HG03378 (cell line): ENCODE data around the gene ATP10B.
A peak's percentile ranks its signal among the peaks of the same experiment; 100 is the strongest.
"Not testable (repeated sequence)": the region's sequence is repeated elsewhere in the genome, so short reads cannot be mapped to it uniquely, and the experiment has no call there.

Experiments
- ATAC-seq: cut with Tn5 transposase; IDR thresholded peaks from one replicate; pipeline ENCODE4 v1.9.1; 2021; ENCODE audit warnings: mild to moderate bottlenecking, moderate library complexity; ENCODE audit not compliant: unreplicated experiment

ATP10B gene, protein sequence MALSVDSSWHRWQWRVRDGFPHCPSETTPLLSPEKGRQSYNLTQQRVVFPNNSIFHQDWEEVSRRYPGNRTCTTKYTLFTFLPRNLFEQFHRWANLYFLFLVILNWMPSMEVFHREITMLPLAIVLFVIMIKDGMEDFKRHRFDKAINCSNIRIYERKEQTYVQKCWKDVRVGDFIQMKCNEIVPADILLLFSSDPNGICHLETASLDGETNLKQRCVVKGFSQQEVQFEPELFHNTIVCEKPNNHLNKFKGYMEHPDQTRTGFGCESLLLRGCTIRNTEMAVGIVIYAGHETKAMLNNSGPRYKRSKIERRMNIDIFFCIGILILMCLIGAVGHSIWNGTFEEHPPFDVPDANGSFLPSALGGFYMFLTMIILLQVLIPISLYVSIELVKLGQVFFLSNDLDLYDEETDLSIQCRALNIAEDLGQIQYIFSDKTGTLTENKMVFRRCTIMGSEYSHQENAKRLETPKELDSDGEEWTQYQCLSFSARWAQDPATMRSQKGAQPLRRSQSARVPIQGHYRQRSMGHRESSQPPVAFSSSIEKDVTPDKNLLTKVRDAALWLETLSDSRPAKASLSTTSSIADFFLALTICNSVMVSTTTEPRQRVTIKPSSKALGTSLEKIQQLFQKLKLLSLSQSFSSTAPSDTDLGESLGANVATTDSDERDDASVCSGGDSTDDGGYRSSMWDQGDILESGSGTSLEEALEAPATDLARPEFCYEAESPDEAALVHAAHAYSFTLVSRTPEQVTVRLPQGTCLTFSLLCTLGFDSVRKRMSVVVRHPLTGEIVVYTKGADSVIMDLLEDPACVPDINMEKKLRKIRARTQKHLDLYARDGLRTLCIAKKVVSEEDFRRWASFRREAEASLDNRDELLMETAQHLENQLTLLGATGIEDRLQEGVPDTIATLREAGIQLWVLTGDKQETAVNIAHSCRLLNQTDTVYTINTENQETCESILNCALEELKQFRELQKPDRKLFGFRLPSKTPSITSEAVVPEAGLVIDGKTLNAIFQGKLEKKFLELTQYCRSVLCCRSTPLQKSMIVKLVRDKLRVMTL (N-terminal part only)

DNA sequence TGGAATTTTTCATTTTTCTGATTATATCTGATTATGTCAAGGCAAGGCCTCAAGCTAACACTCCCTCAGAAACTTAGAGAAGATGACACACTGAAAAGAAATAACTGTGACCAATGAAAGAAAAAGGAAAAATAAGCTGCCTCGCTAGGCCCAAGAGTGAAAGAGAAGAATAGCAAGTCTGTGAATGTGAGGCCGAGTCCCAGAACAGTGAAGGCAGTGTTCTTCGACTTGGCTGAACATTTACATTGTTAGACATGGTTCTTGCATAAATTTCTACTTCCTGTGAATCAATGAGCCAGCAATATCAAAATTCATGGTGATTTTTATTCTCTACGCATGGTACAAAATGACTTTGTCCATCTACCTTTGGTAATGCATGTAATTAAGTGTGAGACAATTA lies at the start of gene ATP10B:
Gene ATP10B (minus strand): TSS at position 163 of the 400 bp plus-strand sequence. CDS start 164,137 bp downstream, outside the sequence.
- no peak for ATAC-seq

GRCh38 chr5:160901656-160902055 lies 49.6 kb upstream of the ATP10B start:
- no peak for ATAC-seq

- no peak for ATAC-seq
Observed at GRCh38 chr5:160899735-160900134, 47.7 kb upstream of the ATP10B start.

DNA sequence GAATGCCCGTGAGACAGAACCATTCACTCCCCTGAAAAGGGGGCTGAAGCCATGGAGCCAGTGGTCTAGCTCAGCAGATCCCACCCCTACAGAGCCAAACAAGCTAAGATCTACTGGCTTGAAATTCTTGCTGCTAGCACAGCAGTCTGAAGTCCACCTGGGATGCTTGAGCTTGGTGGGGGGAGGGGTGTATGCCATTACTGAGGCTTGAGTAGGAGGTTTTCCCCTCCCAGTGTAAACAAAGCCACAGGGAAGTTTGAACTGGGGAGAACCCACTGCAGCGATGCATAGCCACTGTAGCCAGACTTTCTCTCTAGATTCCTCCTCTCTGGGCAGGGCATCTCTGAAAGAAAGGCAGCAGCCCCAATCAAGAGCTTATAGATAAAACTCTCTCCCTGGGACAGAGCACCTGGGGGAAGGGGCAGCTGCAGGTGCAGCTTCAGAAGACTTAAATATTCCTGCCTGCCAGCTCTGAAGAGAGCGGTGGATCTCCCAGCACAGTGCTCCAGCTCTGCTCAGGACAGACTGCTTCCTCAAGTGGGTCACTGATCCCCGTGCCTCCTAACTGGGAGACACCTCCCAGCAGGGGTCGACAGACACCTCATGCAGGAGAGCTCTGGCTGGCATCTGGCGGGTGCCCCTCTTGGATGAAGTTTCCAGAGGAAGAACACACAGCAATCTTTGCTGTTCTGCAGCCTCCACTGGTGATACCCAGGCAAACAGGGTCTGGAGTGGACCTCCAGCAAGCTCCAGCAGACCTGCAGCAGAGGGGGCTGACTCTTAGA lies 41.4 kb upstream of the ATP10B start:
- ATAC-seq, result not testable (repeated sequence)

- no peak for ATAC-seq
Observed at GRCh38 chr5:160887780-160888179, 35.8 kb upstream of the ATP10B start.

DNA sequence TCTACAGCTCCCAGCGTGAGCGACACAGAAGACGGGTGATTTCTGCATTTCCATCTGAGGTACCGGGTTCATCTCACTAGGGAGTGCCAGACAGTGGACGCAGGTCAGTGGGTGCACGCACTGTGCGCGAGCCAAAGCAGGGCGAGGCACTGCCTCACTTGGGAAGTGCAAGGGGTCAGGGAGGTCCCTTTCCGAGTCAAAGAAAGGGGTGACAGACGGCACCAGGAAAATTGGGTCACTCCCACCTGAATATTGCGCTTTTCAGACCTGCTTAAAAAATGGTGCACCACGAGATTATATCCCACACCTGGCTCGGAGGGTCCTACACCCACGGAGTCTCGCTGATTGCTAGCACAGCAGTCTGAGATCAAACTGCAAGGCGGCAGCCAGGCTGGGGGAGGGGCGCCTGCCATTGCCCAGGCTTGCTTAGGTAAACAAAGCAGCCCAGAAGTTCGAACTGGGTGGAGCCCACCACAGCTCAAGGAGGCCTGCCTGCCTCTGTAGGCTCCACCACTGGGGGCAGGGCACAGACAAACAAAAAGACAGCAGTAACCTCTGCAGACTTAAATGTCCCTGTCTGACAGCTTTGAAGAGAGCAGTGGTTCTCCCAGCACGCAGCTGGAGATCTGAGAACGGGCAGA lies 21.7 kb upstream of the ATP10B start:
- not testable (repeated sequence) for ATAC-seq

- ATAC-seq, result no peak
Observed at GRCh38 chr5:160869989-160870521, 18.0 kb upstream of the ATP10B start.

DNA sequence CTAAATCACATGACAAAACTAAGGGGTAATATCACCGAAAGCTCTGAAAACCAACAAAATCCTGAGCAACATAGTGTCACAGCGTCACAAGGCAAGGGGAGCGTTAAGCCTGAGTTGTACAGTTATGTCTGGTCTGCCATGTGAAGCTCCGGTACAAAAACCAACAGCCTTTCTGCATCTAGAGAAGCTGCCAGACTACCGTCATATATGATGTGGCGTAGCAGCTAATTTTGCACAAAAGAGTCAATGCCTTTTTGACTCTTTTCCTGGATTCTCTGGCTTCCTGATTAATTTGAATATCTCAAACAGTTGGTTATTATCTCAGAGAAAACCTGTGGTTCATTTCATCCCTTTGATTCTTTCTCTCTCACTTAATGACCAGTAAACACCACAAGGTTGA lies 16.0 kb upstream of the ATP10B start:
- no peak for ATAC-seq

GRCh38 chr5:160851451-160851850 lies 560 bp downstream of the ATP10B start:
- ATAC-seq, result no peak

GRCh38 chr5:160850421-160850820 lies 1.6 kb downstream of the ATP10B start:
- no peak for ATAC-seq

DNA sequence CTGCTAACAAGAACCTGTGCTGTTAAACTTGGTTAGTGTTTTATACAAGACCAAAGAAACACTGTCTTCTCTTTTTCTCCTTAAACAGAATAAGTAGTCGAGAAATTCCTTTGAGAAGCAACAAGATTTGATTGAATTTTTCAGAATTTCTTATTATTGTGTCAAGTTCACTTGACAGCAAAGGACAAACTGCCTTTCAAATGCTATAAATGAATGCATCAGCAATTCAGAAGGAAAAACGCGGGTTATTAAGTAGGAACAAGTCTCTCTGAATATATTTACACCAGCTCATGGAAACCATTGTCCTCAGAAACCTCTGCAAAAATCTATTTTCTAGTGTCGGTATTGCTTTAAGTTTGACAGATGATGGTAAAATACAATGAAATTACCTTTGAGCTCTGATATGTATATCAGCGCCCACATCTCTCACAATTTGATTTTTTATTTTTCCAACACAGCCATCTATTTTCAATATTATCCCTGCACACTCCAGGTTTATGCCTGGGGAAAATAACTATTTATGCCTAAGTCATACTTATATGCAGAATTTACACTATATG lies 4.4 kb downstream of the ATP10B start:
- ATAC-seq, result no peak

- no peak for ATAC-seq
Observed at GRCh38 chr5:160846642-160847041, 5.4 kb downstream of the ATP10B start.

DNA sequence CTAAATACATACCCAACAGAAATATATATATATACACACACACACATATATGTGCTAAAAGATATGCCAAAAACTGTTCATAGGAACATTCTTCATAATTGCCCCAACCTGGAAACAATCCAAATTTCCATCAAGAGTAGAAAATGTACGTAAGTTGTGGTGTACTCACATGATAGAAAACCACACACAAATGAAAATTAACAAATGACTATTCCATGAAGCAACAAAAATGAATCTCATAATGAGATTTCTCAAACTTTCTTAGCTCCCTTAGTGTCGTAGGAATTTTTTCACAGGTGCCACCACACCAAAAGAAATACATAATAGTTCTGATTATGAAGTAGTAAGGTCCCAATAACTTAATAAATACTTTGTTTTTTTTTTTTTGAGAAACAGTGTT lies 7.8 kb downstream of the ATP10B start:
- ATAC-seq, result no peak

- ATAC-seq, result peak; percentile 99
Observed at GRCh38 chr5:160843240-160843639, 8.8 kb downstream of the ATP10B start.

GRCh38 chr5:160837749-160838593 lies 14.0 kb downstream of the ATP10B start:
- ATAC-seq, result no peak

DNA sequence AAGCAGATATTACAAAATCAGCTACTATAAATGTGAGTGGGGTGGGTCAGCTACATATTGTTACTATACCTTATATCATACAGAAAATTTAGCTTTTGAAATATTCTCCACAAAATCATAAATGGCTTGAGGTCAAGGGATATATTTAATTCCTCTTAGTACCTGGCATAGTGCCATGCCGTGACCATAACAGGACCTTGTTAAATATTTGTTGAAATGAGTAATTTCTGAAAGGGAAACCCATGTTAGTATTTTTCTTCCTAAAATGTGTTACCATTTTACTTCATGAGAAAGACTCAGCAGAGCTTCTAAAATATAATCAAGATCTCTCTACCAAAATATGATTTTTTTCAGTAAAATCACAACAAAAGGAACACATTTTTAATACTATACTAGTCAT lies 14.8 kb downstream of the ATP10B start:
- peak; percentile 38 for ATAC-seq

DNA sequence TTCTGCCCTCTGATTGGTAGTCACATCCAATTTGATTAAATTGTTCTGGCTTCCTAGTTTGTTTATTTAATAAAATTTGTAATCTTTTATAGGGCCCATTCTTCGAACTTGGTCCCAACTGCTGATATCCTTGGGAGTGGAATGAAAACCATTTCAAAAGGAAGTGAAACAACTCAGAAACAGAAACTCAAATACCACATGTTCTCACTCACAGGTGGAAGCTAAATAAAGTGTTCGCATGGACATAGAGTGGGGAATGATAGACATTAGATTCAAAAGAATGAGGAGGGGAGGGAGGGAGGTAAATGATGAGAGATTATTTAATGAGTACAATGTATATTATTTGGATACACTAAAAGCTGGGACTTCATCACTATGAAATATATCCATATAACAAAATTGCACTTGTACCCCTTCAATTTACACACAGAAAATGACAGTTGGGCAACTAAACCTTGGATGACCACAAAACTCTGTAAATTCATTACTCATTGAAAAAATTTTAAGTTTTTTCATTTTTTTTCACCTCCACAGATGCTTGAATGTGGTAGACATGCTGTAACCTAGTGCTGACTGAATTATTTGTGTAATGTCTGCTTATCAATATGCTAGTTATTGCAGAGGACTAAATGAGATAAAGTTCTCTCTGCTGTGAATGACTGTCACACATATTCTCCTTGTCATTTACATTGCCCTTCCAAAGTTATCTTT lies 16.0 kb downstream of the ATP10B start:
- peak; percentile 68 for ATAC-seq

DNA sequence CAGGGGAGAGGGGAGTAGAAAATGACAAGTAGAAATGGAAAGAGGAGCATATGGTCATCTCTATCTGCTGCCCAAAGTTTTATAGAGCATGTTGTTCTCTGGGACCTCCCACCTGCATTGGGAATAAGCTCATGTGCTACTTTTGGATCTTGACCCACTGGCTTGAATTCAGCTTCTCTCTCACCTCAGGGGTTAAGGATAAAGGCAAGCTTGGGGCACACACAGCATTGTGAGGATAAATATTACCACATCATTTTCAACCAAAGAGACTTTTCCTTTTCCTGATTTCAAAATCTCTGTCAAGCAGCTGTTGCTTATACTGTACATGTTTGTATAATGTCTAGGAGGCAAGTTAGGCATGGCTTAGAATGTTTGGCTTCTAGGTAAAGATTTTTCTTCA lies 16.6 kb downstream of the ATP10B start:
- peak; percentile 22 for ATAC-seq
